ENCODE data around the gene ST6GALNAC5. TPM values are rescaled to one million over a fixed set of nuclear protein-coding genes. Genes with fewer than 3 reads are reported as not detected.

Gene ST6GALNAC5
- total RNA-seq, 1 donor from 2014 or later = 9.5 TPM

DNA sequence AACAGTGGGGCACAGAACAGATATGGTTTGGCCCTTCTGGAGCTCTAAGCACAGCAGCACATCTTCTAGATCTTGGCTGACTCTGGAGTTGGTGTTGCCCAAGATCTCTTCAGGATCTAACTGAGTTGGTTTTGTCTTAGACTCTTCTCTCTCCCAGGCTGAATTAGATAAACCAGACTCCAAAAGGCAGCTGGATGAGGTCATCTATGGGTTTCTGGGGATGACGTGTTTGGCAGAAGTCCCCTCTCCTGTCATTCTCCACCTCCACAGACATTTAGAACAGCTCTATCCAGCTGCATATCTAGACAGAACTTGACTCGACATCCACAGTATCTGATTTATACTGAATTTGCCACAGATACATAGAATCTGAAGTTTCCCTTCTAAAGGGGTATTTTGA lies 75.3 kb downstream of the ST6GALNAC5 start:
- no peak for DNase-seq (ENCODE audit: low spot score, unreplicated experiment)
- H3K36me3 Mint-ChIP-seq (ENCODE audit: insufficient read depth) = no peaks in the 10 kb centered on the region
- no peak overlapping the region for H3K4me3 Mint-ChIP-seq (ENCODE audit: low read depth)
- H3K4me1 Mint-ChIP-seq (ENCODE audit: low read depth) = peaks cover 14% of the 10 kb centered on the region
- TF ChIP-seq, protein P1, sequence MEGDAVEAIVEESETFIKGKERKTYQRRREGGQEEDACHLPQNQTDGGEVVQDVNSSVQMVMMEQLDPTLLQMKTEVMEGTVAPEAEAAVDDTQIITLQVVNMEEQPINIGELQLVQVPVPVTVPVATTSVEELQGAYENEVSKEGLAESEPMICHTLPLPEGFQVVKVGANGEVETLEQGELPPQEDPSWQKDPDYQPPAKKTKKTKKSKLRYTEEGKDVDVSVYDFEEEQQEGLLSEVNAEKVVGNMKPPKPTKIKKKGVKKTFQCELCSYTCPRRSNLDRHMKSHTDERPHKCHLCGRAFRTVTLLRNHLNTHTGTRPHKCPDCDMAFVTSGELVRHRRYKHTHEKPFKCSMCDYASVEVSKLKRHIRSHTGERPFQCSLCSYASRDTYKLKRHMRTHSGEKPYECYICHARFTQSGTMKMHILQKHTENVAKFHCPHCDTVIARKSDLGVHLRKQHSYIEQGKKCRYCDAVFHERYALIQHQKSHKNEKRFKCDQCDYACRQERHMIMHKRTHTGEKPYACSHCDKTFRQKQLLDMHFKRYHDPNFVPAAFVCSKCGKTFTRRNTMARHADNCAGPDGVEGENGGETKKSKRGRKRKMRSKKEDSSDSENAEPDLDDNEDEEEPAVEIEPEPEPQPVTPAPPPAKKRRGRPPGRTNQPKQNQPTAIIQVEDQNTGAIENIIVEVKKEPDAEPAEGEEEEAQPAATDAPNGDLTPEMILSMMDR (IDR thresholded peaks at IDR 0.05; ENCODE audit: unreplicated experiment) = no peak
- H3K27ac Mint-ChIP-seq = no peak overlapping the region
- no peaks in the 10 kb centered on the region for H3K9me3 Mint-ChIP-seq (ENCODE audit: low read depth)
- H3K27me3 Mint-ChIP-seq = no peaks in the 10 kb centered on the region

DNA sequence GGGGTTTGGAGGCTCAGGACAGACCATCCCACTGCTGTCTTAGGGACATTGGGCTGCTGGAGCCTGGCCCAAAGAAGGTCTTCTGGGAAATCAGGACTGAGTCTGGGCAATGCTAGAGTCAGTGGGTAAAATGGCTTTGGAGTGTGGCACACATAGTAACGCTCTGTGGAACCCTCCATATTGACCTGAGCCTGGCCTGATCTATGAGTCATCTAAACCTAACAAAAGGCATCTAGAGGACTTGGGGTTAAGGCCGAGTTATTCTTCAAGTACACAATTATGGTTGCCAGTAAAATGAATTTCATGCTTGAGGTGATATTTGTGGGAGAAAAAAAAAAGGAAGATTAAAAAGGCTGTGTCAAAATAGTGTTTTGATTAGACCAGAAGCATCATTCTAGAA lies 77.7 kb downstream of the ST6GALNAC5 start:
- Mint-ChIP-seq H3K36me3 (ENCODE audit: insufficient read depth) (no peaks in the 10 kb centered on the region), H3K4me3 (ENCODE audit: low read depth) (no peak overlapping the region)

DNA sequence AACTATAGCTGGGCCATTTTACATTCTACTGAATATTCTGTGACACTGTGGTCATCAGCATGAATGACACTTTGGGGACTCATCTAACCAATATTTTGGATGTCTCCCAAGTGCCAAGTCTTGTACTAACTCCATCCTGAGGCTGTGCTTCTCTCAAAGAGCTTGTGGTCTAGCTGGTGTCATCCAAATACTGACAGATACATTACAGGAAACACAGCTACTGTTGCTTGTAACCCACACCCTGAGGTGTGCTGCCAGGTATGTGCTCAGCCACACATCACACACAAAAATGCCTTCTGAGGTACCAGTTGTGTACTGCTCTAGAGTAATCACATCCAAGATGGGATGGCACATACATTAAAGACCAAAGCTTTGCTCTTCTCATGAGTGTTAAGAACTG lies 81.6 kb downstream of the ST6GALNAC5 start:
- Mint-ChIP-seq H3K9me3 (ENCODE audit: low read depth) (no peaks in the 10 kb centered on the region), H3K27me3 (no peaks in the 10 kb centered on the region), H3K4me3 (ENCODE audit: low read depth) (no peak overlapping the region), H3K27ac (no peak overlapping the region), H3K36me3 (ENCODE audit: insufficient read depth) (no peaks in the 10 kb centered on the region), H3K4me1 (ENCODE audit: low read depth) (peaks cover 13% of the 10 kb centered on the region)
- TF ChIP-seq, protein P1 (IDR thresholded peaks at IDR 0.05; ENCODE audit: unreplicated experiment) = no peak
- DNase-seq (ENCODE audit: low spot score, unreplicated experiment) = no peak

More for the DNA sequence above, 77.7 kb downstream of the ST6GALNAC5 start:
- no peak for DNase-seq (ENCODE audit: low spot score, unreplicated experiment)
- TF ChIP-seq, protein P1 (IDR thresholded peaks at IDR 0.05; ENCODE audit: unreplicated experiment) = no peak
- Mint-ChIP-seq H3K4me1 (ENCODE audit: low read depth) (peaks cover 11% of the 10 kb centered on the region), H3K9me3 (ENCODE audit: low read depth) (no peaks in the 10 kb centered on the region), H3K27ac (no peak overlapping the region), H3K27me3 (no peaks in the 10 kb centered on the region)

DNA sequence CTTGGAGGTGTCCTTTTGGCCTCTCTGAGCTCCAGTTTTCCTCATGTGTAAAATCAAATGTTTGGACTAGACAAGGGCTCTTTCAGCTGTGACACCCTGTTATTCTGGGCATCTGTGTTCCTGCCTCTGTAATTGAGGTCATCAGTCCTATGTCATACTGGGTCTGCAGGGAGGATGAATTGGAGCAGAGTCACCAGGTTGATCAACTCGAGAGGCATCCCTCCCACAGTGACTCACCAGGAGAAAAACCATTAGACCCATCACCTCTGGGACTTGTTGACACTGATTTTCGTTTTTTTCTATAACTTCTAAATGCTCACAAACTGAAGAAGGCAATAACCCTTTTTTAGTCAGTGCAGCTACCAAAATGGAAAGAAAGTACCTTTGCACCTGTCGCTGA lies 82.2 kb downstream of the ST6GALNAC5 start:
- Mint-ChIP-seq H3K4me1 (ENCODE audit: low read depth) (peaks cover 13% of the 10 kb centered on the region), H3K9me3 (ENCODE audit: low read depth) (no peaks in the 10 kb centered on the region), H3K27ac (no peak overlapping the region), H3K27me3 (no peaks in the 10 kb centered on the region), H3K36me3 (ENCODE audit: insufficient read depth) (no peaks in the 10 kb centered on the region), H3K4me3 (ENCODE audit: low read depth) (no peak overlapping the region)
- TF ChIP-seq, protein P1 (IDR thresholded peaks at IDR 0.05; ENCODE audit: unreplicated experiment) = no peak
- DNase-seq (ENCODE audit: low spot score, unreplicated experiment) = no peak

DNA sequence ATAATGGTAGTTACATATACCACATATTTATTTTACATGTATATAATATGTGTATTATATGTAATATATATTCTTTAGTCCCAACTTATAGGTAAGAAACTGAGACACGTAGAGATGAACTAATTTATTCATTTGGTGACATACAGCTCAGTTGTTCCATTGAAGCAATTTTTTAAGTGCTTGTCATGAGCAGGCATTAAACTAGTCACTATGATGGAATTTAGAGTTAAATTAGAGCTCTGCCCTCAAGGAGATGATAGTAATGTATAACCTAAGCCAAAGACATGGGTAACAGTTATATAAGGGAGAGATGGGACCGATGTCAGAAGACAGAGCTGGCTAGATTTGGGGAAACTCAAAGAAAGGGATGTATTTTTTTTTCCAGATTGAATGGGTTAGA lies 83.0 kb downstream of the ST6GALNAC5 start:
- H3K4me1 Mint-ChIP-seq (ENCODE audit: low read depth) = peaks cover 8% of the 10 kb centered on the region
- TF ChIP-seq, protein P1 (IDR thresholded peaks at IDR 0.05; ENCODE audit: unreplicated experiment) = no peak

More for the DNA sequence above, 83.0 kb downstream of the ST6GALNAC5 start:
- DNase-seq (ENCODE audit: low spot score, unreplicated experiment) = no peak
- Mint-ChIP-seq H3K27me3 (no peaks in the 10 kb centered on the region), H3K9me3 (ENCODE audit: low read depth) (no peaks in the 10 kb centered on the region), H3K36me3 (ENCODE audit: insufficient read depth) (no peaks in the 10 kb centered on the region), H3K27ac (no peak overlapping the region), H3K4me3 (ENCODE audit: low read depth) (no peak overlapping the region)

Measured in progenitor cell of endocrine pancreas (in vitro differentiated cells).